ENCODE data around the gene ASB11.
"Not testable (repeated sequence)": the region's sequence is repeated elsewhere in the genome, so short reads cannot be mapped to it uniquely, and the experiment has no call there.

Gene ASB11

GRCh38 chrX:15315509-15315908 is at the start of gene ASB11:
TSS of gene ASB11 (minus strand) at chrX:15315640. CDS start at chrX:15315605, 35 bp downstream.
- no peak for DNase-seq

GRCh38 chrX:15359701-15360100 is 44.3 kb upstream of the ASB11 start:
- DNase-seq, result no peak

- DNase-seq, result no peak
Measured at GRCh38 chrX:15358533-15358932, 43.1 kb upstream of the ASB11 start.

GRCh38 chrX:15356444-15356843 is 41.0 kb upstream of the ASB11 start:
- DNase-seq, result no peak

- no peak for DNase-seq
Measured at GRCh38 chrX:15350329-15350996, 35.0 kb upstream of the ASB11 start.

GRCh38 chrX:15349046-15349445 is 33.6 kb upstream of the ASB11 start:
- no peak for DNase-seq

- DNase-seq, result no peak
Measured at GRCh38 chrX:15345976-15346375, 30.5 kb upstream of the ASB11 start.

GRCh38 chrX:15344106-15344505 is 28.7 kb upstream of the ASB11 start:
- DNase-seq, result no peak

- no peak for DNase-seq
Measured at GRCh38 chrX:15343075-15343476, 27.6 kb upstream of the ASB11 start.

- DNase-seq, result no peak
Measured at GRCh38 chrX:15340867-15341266, 25.4 kb upstream of the ASB11 start.

- no peak for DNase-seq
Measured at GRCh38 chrX:15336023-15336413, 20.6 kb upstream of the ASB11 start.

- DNase-seq, result peak; percentile 69 to 85 (median 80)
Measured at GRCh38 chrX:15335135-15336022, 19.9 kb upstream of the ASB11 start, which contains the start of gene PIGA. TSS of gene PIGA (minus strand) at chrX:15335523. CDS start at chrX:15331930, 3,593 bp downstream.

GRCh38 chrX:15334561-15334960 is 19.1 kb upstream of the ASB11 start:
- DNase-seq, result no peak

GRCh38 chrX:15328821-15329220 is 13.4 kb upstream of the ASB11 start:
- DNase-seq, result no peak

GRCh38 chrX:15328131-15328530 is 12.7 kb upstream of the ASB11 start:
- no peak for DNase-seq

- no peak for DNase-seq
Measured at GRCh38 chrX:15322472-15322871, 7.0 kb upstream of the ASB11 start.

GRCh38 chrX:15322072-15322471 is 6.6 kb upstream of the ASB11 start:
- DNase-seq, result no peak

- DNase-seq, result no peak
Measured at GRCh38 chrX:15321447-15321846, 6.0 kb upstream of the ASB11 start.

- no peak for DNase-seq
Measured at GRCh38 chrX:15320297-15320696, 4.9 kb upstream of the ASB11 start.

- no peak for DNase-seq
Measured at GRCh38 chrX:15319075-15319474, 3.6 kb upstream of the ASB11 start.

GRCh38 chrX:15314472-15314871 is 968 bp downstream of the ASB11 start:
- no peak for DNase-seq

GRCh38 chrX:15311119-15311518 is 4.3 kb downstream of the ASB11 start:
- DNase-seq, result no peak

GRCh38 chrX:15310117-15310516 is 5.3 kb downstream of the ASB11 start:
- no peak for DNase-seq

GRCh38 chrX:15305899-15306298 is 9.5 kb downstream of the ASB11 start:
- not testable (repeated sequence) for DNase-seq
